Glomerular visceral epithelial cell (primary cell): ENCODE data around the gene MVB12B.
"Not testable (repeated sequence)": the region's sequence is repeated elsewhere in the genome, so short reads cannot be mapped to it uniquely, and the experiment has no call there.

Experiments
- DNase-seq: peaks from one replicate; pipeline ENCODE4 v3.0.0-alpha.2; 2016; ENCODE audit errors: extremely low spot score

The MVB12B gene

GRCh38 chr9:126534431-126535186 lies 208.0 kb downstream of the MVB12B start:
- no peak for DNase-seq

- no peak for DNase-seq
Observed at GRCh38 chr9:126536131-126536530, 209.5 kb downstream of the MVB12B start.

GRCh38 chr9:126536841-126537465 lies 210.3 kb downstream of the MVB12B start:
- DNase-seq: no peak

- DNase-seq: no peak
Observed at GRCh38 chr9:126538550-126538949, 211.9 kb downstream of the MVB12B start.

- DNase-seq: not testable (repeated sequence)
Observed at GRCh38 chr9:126540398-126540797, 213.8 kb downstream of the MVB12B start.

GRCh38 chr9:126543490-126543889 lies 216.9 kb downstream of the MVB12B start:
- no peak for DNase-seq

- DNase-seq: no peak
Observed at GRCh38 chr9:126545106-126545505, 218.5 kb downstream of the MVB12B start.

GRCh38 chr9:126546036-126546435 lies 219.4 kb downstream of the MVB12B start:
- no peak for DNase-seq

GRCh38 chr9:126548312-126548711 lies 221.7 kb downstream of the MVB12B start:
- DNase-seq: no peak

- DNase-seq: no peak
Observed at GRCh38 chr9:126549246-126550006, 222.8 kb downstream of the MVB12B start.

- DNase-seq: no peak
Observed at GRCh38 chr9:126550891-126551351, 224.3 kb downstream of the MVB12B start.

GRCh38 chr9:126551812-126552211 lies 225.2 kb downstream of the MVB12B start:
- no peak for DNase-seq

GRCh38 chr9:126554292-126554691 lies 227.7 kb downstream of the MVB12B start:
- no peak for DNase-seq

GRCh38 chr9:126555421-126555820 lies 228.8 kb downstream of the MVB12B start:
- not testable (repeated sequence) for DNase-seq
